ENCODE data around the gene CDK5RAP1.
"Not testable (repeated sequence)": the region's sequence is repeated elsewhere in the genome, so short reads cannot be mapped to it uniquely, and the experiment has no call there.

CDK5RAP1 gene

GRCh38 chr20:33393609-33394008 lies 7.7 kb downstream of the CDK5RAP1 start:
- no peak overlapping the region for H3K4me3 ChIP-seq (replicated peaks; ENCODE audit: low read depth, low read length)
- DNase-seq (ENCODE audit: low read depth): no peak
- no peak for TF ChIP-seq CTCF (IDR thresholded peaks at IDR 0.05; ENCODE audit: low read length, missing control alignments)

GRCh38 chr20:33391722-33392415 lies 9.4 kb downstream of the CDK5RAP1 start:
- no peak for DNase-seq (ENCODE audit: low read depth)
- H3K4me3 ChIP-seq (replicated peaks; ENCODE audit: low read depth, low read length): no peak overlapping the region
- TF ChIP-seq CTCF (IDR thresholded peaks at IDR 0.05; ENCODE audit: low read length, missing control alignments): no peak

- not testable (repeated sequence) for DNase-seq (ENCODE audit: low read depth); H3K4me3 ChIP-seq (replicated peaks; ENCODE audit: low read depth, low read length)
Measured at GRCh38 chr20:33389326-33389725, 12.0 kb downstream of the CDK5RAP1 start.

GRCh38 chr20:33388268-33388667 lies 13.1 kb downstream of the CDK5RAP1 start:
- H3K4me3 ChIP-seq (replicated peaks; ENCODE audit: low read depth, low read length): no peak overlapping the region
- no peak for DNase-seq (ENCODE audit: low read depth)
- TF ChIP-seq CTCF (IDR thresholded peaks at IDR 0.05; ENCODE audit: low read length, missing control alignments): no peak

GRCh38 chr20:33387177-33387576 lies 14.1 kb downstream of the CDK5RAP1 start:
- no peak for TF ChIP-seq CTCF (IDR thresholded peaks at IDR 0.05; ENCODE audit: low read length, missing control alignments)
- H3K4me3 ChIP-seq (replicated peaks; ENCODE audit: low read depth, low read length): no peak overlapping the region
- DNase-seq (ENCODE audit: low read depth): peak; percentile 62

GRCh38 chr20:33386673-33387072 lies 14.6 kb downstream of the CDK5RAP1 start:
- H3K4me3 ChIP-seq (replicated peaks; ENCODE audit: low read depth, low read length): no peak overlapping the region
- no peak for DNase-seq (ENCODE audit: low read depth)
- no peak for TF ChIP-seq CTCF (IDR thresholded peaks at IDR 0.05; ENCODE audit: low read length, missing control alignments)

- DNase-seq (ENCODE audit: low read depth): no peak
- no peak overlapping the region for H3K4me3 ChIP-seq (replicated peaks; ENCODE audit: low read depth, low read length)
- TF ChIP-seq CTCF (IDR thresholded peaks at IDR 0.05; ENCODE audit: low read length, missing control alignments): no peak
Measured at GRCh38 chr20:33377366-33377765, 24.0 kb downstream of the CDK5RAP1 start.
